SK-N-SH treated with all-trans-retinoic acid at 6 μM for 48 hours (cell line): ENCODE results near the gene MLYCD.

Experiments
- ARNTL ChIP-seq: fragments of 450-650 bp; formaldehyde crosslinking; IDR thresholded peaks from 2 replicates; pipeline ENCODE4 v1.5.0; 2020; ENCODE audit warnings: low read depth, mild to moderate bottlenecking, moderate library complexity, borderline replicate concordance
- BACH2 ChIP-seq: fragments of 250-450 bp; sonication (Bioruptor Pico); IDR thresholded peaks from 2 replicates; pipeline ENCODE4 v1.9.0; 2021; ENCODE audit warnings: mild to moderate bottlenecking, borderline replicate concordance
- CREB5 ChIP-seq: fragments of 250-450 bp; sonication (Bioruptor Pico); IDR thresholded peaks from 2 replicates; pipeline ENCODE4 v1.5.1; 2020; ENCODE audit warnings: low read depth, mild to moderate bottlenecking, moderate library complexity
- CSDC2 ChIP-seq: fragments of 250-450 bp; sonication (Bioruptor Pico); IDR thresholded peaks from 2 replicates; pipeline ENCODE4 v1.5.0; 2020; ENCODE audit warnings: mild to moderate bottlenecking, moderate library complexity
- CSRNP3 ChIP-seq: fragments of 250-450 bp; sonication (Bioruptor Pico); IDR thresholded peaks from 2 replicates; pipeline ENCODE4 v1.5.1; 2021; ENCODE audit warnings: mild to moderate bottlenecking, moderate library complexity
- ESRRG ChIP-seq: fragments of 250-450 bp; sonication (Bioruptor Pico); IDR thresholded peaks from 2 replicates; pipeline ENCODE4 v1.6.1; 2021; ENCODE audit warnings: mild to moderate bottlenecking
- ISL1 ChIP-seq: fragments of 250-450 bp; sonication (Bioruptor Pico); IDR thresholded peaks from 2 replicates; pipeline ENCODE4 v2.1.2; 2022; ENCODE audit warnings: mild to moderate bottlenecking, moderate library complexity
- OSR1 ChIP-seq: fragments of 250-450 bp; sonication (Bioruptor Pico); IDR thresholded peaks from 2 replicates; pipeline ENCODE4 v1.8.0; 2022; ENCODE audit warnings: moderate library complexity, mild to moderate bottlenecking, inconsistent platforms
- PATZ1 ChIP-seq: fragments of 250-450 bp; sonication (Bioruptor Pico); IDR thresholded peaks from 2 replicates; pipeline ENCODE4 v1.8.0; 2020; ENCODE audit warnings: mild to moderate bottlenecking, moderate library complexity, borderline replicate concordance
- RARB ChIP-seq: fragments of 250-450 bp; sonication (Bioruptor Pico); IDR thresholded peaks from 2 replicates; pipeline ENCODE4 v1.8.0; 2021; ENCODE audit warnings: mild to moderate bottlenecking, moderate library complexity
- SNAI2 ChIP-seq: fragments of 250-450 bp; sonication (Bioruptor Pico); IDR thresholded peaks from 2 replicates; pipeline ENCODE4 v1.5.0; 2020; ENCODE audit warnings: mild to moderate bottlenecking, moderate library complexity
- ZFP3 ChIP-seq: fragments of 250-450 bp; sonication (Bioruptor Pico); IDR thresholded peaks from 2 replicates; pipeline ENCODE4 v1.5.0; 2020; ENCODE audit warnings: mild to moderate bottlenecking, moderate library complexity
- ZFP30 ChIP-seq: fragments of 450-650 bp; formaldehyde crosslinking; IDR thresholded peaks from 2 replicates; pipeline ENCODE4 v1.5.0; 2022; ENCODE audit warnings: mild to moderate bottlenecking, moderate library complexity

GRCh38 chr16:83895942-83896341 lies 3.0 kb upstream of the MLYCD start:
- TF ChIP-seq ZFP30 (no peak), PATZ1 (CRISPR knock-in tag) (no peak), RARB (CRISPR knock-in tag) (no peak), OSR1 (CRISPR knock-in tag) (no peak), ARNTL (CRISPR knock-in tag) (no peak), ESRRG (CRISPR knock-in tag) (no peak), ZFP3 (CRISPR knock-in tag) (no peak), ISL1 (CRISPR knock-in tag) (no peak), CSDC2 (CRISPR knock-in tag) (no peak), BACH2 (CRISPR knock-in tag) (no peak), CREB5 (CRISPR knock-in tag) (no peak), CSRNP3 (CRISPR knock-in tag) (no peak), SNAI2 (CRISPR knock-in tag) (no peak)
